Stimulated activated CD4-positive, alpha-beta T cell treated with anti-CD3 and anti-CD28 coated beads, Interleukin-15, amount 100 ng/mL, for 24 hours (primary cell): ENCODE data around the gene SPIB.
"Not testable (repeated sequence)": the region's sequence is repeated elsewhere in the genome, so short reads cannot be mapped to it uniquely, and the experiment has no call there.

Source experiments
- DNase-seq: peaks from one replicate; pipeline ENCODE4 v3.0.0-alpha.2; 2020

SPIB gene

DNA sequence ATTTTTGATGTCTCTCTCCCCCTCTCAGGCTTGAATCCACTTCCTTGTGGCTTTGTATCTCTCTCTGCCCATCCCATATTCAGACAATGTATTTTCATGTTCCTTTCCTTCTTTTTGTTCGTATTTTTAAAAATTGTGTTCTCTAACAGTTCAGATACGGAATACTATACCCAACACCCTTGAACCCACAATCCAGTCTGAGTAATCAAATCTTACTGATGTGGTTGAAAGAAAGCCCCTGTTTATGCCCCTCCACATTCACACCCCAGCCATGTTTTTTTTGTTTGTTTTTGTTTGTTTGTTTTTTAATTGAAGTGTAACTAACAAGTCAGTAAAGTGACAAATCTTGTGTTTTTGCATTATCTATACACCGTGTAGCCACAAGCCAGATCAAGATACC lies 1.4 kb downstream of the SPIB start:
- no peak for DNase-seq

DNA sequence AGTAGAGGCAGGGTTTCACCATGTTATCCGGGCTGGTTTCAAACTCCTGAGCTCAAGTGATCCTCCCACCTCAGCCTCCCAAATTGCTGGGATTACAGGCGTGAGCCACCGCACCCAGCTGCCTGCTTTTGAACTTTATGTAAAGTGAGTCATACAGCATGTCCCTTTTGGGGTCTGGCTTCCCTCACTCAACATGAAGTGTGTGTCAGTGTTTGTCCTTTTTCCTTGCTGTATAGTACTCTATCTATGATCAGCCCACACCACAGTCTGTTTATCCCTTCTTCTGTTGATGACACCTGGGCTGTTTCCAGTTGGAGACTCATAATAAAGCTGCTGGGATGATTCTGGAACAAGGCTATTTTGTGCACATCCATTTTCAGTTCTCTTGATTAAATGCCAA lies 2.1 kb downstream of the SPIB start:
- no peak for DNase-seq

- DNase-seq: no peak
Observed at GRCh38 chr19:50422397-50423278, 3.9 kb downstream of the SPIB start.

DNA sequence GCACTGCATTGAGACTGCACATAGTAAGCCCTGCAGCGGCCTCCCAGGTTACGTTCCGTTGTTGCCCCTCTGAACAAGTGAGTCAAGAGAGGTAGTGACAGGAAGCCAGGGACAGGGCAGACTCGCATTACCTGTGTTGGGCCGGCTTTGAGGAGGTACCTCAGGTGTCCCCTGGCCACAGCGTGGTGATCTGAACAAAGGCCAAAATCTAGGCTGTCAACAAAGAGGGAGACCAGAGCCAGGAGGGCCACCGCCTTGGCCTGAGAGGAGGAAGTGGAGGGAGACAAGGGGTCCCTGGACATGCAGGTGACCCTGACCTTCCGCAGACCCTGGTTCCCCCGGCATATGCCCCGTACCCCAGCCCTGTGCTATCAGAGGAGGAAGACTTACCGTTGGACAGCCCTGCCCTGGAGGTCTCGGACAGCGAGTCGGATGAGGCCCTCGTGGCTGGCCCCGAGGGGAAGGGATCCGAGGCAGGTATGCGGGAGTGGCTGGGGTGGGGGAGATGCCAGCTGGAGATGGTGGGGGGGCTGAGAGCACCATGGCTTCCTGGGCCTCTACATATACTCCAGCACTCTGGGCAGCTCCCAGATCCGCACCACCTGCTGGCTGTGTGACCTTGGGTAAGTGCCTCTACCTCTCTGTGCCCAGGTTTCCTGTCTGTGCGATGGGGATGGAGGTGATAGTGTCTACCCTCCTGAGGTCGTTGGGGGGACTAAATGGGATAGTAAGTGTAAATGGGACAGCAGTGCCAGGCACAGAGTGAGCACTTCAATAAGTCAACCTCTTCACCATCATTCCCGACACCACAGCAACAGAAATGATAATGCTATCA lies 4.8 kb downstream of the SPIB start:
- DNase-seq: no peak

DNA sequence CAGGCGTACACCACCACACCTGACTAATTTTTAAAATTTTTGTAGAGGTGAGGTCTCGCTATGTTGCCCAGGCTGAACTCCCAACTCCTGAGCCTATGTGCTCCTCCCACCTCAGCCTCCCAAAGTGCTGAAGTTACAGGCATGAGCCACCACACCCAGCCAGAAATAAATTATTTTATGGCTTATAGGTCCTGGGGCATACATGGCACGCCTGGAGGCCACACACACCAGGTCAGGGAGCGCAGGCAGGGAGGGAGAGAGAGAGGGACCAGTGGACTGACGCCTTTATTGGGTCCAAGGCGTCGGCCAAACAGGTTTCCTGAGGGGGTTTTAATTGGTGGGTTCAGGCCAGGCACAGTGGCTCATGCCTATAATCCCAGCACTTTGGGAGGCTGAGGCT lies 6.8 kb downstream of the SPIB start:
- no peak for DNase-seq

DNA sequence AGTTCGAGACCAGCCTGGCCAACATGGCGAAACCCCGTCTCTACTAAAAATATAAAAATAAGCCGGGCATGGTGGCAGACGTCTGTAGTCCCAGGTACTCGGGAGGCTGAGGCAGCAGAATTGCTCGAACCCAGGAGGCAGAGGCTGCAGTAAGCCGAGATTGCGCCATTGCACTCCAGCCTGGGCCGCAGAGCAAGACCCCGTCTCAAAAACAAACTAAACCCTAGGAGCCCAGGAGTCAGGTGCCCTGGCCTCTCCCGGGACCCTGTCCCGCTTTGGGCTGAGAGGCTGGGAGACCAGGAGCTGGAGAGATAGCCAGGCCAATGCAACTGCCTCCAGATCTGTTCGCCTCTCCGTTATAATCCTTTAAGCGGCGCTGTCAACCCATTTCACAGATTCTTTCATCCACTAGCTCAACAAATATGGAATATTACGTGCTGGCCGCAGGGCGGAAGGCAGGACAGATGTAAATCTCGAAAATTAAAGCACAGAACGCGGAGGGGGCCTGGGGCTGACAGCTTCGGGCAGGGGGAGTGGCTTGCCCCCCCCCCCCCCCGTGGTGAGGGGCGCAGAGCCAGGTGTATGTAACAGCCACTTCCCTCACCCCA lies 8.7 kb downstream of the SPIB start:
- DNase-seq: no peak

- peak; percentile 56 for DNase-seq
Observed at GRCh38 chr19:50427997-50428425, 9.3 kb downstream of the SPIB start.

DNA sequence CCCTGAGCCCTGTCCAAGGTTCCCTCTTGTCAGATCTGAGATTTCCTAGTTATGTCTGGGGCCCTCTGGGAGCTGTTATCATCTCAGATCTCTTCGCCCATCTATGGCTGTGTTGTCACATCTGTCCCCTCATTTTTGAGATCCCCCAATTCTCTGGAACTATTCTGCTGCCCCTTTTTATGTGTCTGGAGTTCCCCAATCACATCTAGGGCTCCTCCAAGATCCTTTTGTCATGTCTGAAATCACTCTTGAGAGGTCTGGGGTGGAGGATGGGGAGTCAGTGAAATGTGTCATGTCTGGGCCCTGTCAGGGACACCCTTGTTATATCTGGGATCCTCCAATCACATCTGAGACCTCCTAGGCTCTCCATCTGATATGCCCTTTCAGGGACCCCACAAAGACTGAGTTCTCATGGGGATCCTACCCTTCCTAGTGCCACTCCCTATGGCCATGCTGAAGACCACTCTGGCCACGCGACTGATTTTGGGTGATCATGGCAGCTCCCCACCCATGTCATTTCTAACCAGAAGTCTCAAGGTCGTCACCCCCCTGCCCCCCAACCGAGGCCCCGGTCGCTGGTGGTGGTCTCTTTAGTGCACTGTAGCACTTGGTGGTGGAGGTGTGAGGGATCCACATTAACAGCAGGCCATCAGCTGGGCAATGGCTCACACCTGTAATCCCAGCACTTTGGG lies 10.2 kb downstream of the SPIB start:
- no peak for DNase-seq

- DNase-seq: no peak
Observed at GRCh38 chr19:50430888-50431342, 12.2 kb downstream of the SPIB start.

- DNase-seq: peak; percentile 87
Observed at GRCh38 chr19:50431343-50432220, 12.8 kb downstream of the SPIB start.

- no peak for DNase-seq
Observed at GRCh38 chr19:50432221-50433028, 13.7 kb downstream of the SPIB start, which contains the start of gene MYBPC2. MYBPC2 (plus strand) TSS chr19:50432892; CDS start chr19:50432954, 62 bp downstream.

GRCh38 chr19:50433201-50434180 lies 14.8 kb downstream of the SPIB start:
- no peak for DNase-seq

DNA sequence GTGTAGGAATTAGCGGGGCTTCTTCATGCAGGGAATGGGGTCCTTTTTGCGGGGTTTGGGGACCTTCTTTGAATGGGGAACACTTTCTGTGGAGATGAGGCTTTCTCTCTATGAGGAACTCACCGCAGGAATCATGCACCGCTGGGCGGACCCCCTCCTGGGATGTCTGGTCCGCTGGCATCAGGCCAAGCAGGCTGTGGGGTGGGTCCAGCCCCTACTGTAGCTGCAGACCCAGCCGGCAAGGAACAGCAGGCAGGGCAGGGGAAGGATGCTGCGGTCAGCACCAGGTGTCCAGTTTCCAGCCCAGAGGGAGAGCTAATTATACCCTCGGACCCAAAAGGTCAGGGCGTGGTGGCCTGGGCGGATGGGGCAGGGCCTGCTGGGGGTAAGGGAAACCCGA lies 15.8 kb downstream of the SPIB start:
- DNase-seq: no peak

- no peak for DNase-seq
Observed at GRCh38 chr19:50435221-50435620, 16.5 kb downstream of the SPIB start.

GRCh38 chr19:50435627-50436026 lies 16.9 kb downstream of the SPIB start:
- DNase-seq: no peak

GRCh38 chr19:50437862-50438449 lies 19.2 kb downstream of the SPIB start:
- DNase-seq: no peak

- not testable (repeated sequence) for DNase-seq
Observed at GRCh38 chr19:50439130-50439529, 20.4 kb downstream of the SPIB start.

GRCh38 chr19:50444059-50444458 lies 25.3 kb downstream of the SPIB start:
- no peak for DNase-seq

DNA sequence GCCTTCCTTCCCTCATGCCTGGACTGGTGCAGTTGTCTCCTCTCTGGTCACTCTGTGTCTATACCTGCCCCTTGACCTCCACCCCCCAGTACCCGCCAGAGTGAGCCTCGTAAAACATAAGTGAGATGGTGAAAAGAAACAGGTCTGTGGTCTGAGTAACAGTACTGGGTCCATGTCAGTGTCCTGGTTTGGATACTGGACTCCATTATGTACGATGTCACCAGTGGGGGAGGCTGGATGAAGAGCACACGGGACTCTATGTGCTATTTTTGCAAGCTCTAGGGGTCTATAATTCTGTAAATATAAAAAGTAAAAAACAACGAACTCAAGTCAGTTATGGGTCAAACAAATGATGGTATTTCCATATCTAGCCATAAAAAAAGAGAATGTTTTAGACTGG lies 28.3 kb downstream of the SPIB start:
- DNase-seq: no peak
